Urinary bladder (tissue), 4 donors: ENCODE results near the gene TNIP2. TPM values are rescaled to one million over a fixed set of nuclear protein-coding genes. Genes with fewer than 3 reads are reported as not detected.

Source experiments
- DNase-seq: peaks from one replicate; pipeline ENCODE4 v3.0.0-alpha.2; 2015; ENCODE audit errors: extremely low spot score
- H3K27ac ChIP-seq: one replicate; pipeline ENCODE4 v1.5.1; 2013; ENCODE audit warnings: low read depth, mild to moderate bottlenecking, moderate library complexity
- H3K36me3 ChIP-seq: one replicate; pipeline ENCODE4 v1.6.1; 2013; ENCODE audit warnings: mild to moderate bottlenecking, moderate library complexity; ENCODE audit not compliant: insufficient read depth
- H3K4me1 ChIP-seq: one replicate; pipeline ENCODE4 v1.6.1; 2013; ENCODE audit warnings: mild to moderate bottlenecking, moderate library complexity; ENCODE audit not compliant: insufficient read depth
- H3K4me3 ChIP-seq: one replicate; pipeline ENCODE4 v1.5.1; 2013; ENCODE audit warnings: low read depth, low read length
- WGBS: extraction: QIAGEN DNeasy Blood & Tissue Kit; methylation state at CpG from one replicate; pipeline ENCODE4 v1.1.7; 2013; 5-methylcytosine and 5-hydroxymethylcytosine counted together
- polyA plus RNA-seq: library from polyadenylated mRNA; stranded (reverse); fragments of 200-250 nt; gene quantifications from one replicate; pipeline ENCODE4 v1.2.3, GENCODE V29; 2013
- total RNA-seq: library from RNA; depleted of rRNA; stranded (reverse); fragments of >200 nt; gene quantifications from one replicate; pipeline ENCODE4 v1.2.3, GENCODE V29; 2014
- donor health status: healthy with polysubstance abuse.
- donor health status: healthy.

TNIP2 gene
- total and polyA plus RNA-seq, 2 donors, result 13.1 to 49.8 TPM

GRCh38 chr4:2715426-2715825 is 40.7 kb downstream of the TNIP2 start:
- no peak for DNase-seq
- 68% methylated on average over 5 of the region's 5 CpGs for WGBS
- H3K4me3 ChIP-seq, result no peak overlapping the region
- no peak overlapping the region for H3K27ac ChIP-seq
- peaks cover 2% of the 10 kb centered on the region for H3K4me1 ChIP-seq
- no peaks in the 10 kb centered on the region for H3K36me3 ChIP-seq

DNA sequence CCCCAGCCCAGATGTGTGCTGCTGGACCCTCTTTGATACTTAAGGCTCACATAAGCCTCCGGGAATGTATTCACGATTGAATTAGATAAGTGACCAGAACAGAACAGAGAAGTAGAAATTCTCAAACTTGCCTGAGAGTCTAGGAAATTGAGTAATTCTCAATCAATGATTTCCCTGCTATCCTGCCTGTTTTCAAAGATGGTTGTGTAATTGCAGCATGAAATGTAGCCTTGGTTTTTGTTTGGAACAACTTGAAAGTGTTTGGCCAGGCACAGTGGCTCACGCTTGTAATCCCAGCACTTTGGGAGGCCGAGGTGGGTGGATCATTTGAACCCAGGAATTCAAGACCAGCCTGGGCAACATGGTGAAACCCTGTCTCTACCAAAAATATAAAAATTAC is 41.2 kb downstream of the TNIP2 start:
- H3K4me3 ChIP-seq, result no peak overlapping the region
- H3K27ac ChIP-seq, result no peak overlapping the region
- no peaks in the 10 kb centered on the region for H3K36me3 ChIP-seq
- WGBS, result 65% methylated on average over 4 of the region's 4 CpGs
- no peak for DNase-seq
- peaks cover 2% of the 10 kb centered on the region for H3K4me1 ChIP-seq

DNA sequence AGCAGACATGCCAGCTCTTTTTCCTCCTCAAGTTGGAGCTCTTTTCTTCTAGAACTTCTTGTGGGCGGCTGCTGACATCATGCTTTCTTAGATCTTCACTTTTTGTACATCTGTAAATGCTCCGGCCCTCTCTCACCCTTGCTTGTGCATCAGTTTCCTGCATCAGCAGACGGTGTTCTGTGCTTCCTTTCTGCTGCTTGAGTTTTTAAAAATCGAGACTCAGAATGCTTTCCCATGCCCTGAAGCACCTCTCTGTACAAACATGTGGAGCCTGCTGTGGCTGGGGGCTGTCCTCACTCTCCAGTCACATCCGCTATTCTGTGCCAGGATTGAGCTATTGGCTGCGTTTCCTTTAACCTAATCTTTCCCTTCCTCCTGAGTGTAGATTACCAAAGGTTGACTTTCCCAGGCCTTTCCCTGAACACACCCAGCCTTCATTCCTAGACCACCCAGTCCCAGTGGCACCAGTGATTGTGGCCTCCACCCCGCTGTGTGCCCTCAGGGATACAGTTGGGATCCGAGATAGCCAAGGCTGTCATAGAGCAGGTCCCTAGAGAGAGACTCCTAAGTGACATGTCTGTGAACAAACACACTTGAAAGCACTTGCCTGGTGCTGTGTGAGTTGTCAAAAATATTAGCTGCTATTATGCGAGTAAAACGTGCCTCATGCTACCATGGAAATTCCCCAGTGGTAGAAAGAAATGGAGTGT is 41.9 kb downstream of the TNIP2 start:
- H3K36me3 ChIP-seq, result no peaks in the 10 kb centered on the region
- peaks cover 2% of the 10 kb centered on the region for H3K4me1 ChIP-seq
- WGBS, result 48% methylated on average over 10 of the region's 10 CpGs
- no peak overlapping the region for H3K27ac ChIP-seq
- peak; percentile 2 for DNase-seq
- H3K4me3 ChIP-seq, result no peak overlapping the region

DNA sequence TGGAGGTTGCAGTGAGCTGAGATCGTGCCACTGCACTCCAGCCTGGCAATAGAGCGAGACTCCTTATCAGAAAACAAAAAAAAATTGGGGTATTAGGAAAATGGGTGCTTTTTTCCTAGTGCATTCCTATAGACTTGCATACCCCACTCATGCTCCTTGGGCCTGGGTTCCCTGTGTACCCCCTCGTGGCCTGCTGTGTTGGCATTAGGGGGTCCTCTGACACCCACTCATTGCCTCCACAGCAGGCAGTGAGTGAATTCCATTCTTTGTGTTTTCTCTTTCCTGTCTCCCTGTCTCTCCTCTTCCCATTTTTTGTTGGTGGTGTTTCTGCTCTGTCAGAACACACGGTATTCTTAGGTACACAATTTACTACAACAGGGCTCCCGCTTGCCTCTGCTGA is 42.8 kb downstream of the TNIP2 start:
- DNase-seq, result no peak
- H3K4me3 ChIP-seq, result no peak overlapping the region
- H3K36me3 ChIP-seq, result no peaks in the 10 kb centered on the region
- H3K4me1 ChIP-seq, result peaks cover 2% of the 10 kb centered on the region
- no peak overlapping the region for H3K27ac ChIP-seq
- 92% methylated on average over 5 of the region's 5 CpGs for WGBS

DNA sequence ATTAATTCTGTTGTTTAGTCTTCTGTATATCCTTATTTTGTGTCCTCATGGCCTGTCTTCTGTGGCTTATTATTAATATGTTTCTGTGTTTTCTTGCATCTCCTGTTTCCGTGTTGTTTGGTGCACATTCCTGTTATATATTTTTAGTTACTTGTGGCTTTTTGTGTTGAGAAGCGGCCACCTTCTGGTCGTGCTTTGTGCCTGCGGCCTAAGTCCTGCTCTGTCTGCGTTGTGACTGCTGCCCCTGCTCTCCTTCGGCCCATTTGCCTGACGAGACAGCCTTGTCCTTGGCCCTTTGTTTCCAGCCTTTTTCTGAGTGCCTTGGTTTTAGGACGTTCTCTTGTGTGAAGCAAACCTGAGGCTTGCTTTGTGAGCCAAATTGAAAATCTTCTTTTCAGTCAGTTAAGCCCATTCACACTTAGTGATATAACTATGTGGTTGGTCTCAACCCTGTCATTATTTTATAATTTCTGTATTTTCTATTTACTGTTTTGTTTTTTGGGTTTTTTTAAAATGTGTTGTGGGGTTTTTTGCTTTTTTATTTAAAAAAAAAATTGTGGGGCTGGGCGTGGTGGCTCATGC is 43.8 kb downstream of the TNIP2 start:
- H3K4me1 ChIP-seq, result peaks cover 2% of the 10 kb centered on the region
- no peak for DNase-seq
- no peak overlapping the region for H3K4me3 ChIP-seq
- no peak overlapping the region for H3K27ac ChIP-seq
- WGBS, result 87% methylated on average over 9 of the region's 9 CpGs
- H3K36me3 ChIP-seq, result no peaks in the 10 kb centered on the region

GRCh38 chr4:2702770-2703169 is 53.4 kb downstream of the TNIP2 start:
- Histone ChIP-seq H3K4me1 (no peaks in the 10 kb centered on the region), H3K36me3 (peaks cover 5% of the 10 kb centered on the region), H3K4me3 (no peak overlapping the region), H3K27ac (no peak overlapping the region)
- WGBS, result 89% methylated on average over 7 of the region's 7 CpGs
- no peak for DNase-seq

DNA sequence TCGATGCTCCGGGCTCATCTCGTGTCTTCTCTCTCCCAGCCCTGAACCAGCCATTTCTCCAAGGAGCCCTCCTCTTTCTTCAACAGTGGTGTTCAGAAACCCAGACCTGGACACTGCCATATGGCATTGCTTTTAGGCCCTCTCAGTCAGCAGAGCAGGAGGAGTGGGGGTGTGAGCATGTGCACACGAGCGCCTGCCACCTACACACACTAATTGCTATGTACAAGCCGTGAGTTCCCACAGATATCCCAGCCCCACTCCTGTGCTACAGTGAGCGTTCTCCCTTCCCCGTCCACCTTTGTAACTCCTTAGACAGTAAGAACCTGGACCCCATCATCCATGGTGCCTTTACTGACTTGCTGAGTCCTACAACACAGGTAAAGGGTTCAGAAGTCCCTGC is 53.8 kb downstream of the TNIP2 start:
- Histone ChIP-seq H3K4me3 (no peak overlapping the region), H3K4me1 (no peaks in the 10 kb centered on the region), H3K27ac (no peak overlapping the region), H3K36me3 (peaks cover 6% of the 10 kb centered on the region)
- 95% methylated on average over 8 of the region's 8 CpGs for WGBS
- DNase-seq, result no peak

- H3K27ac ChIP-seq, result no peak overlapping the region
- H3K36me3 ChIP-seq, result peaks cover 6% of the 10 kb centered on the region
- H3K4me3 ChIP-seq, result no peak overlapping the region
- H3K4me1 ChIP-seq, result no peaks in the 10 kb centered on the region
- DNase-seq, result no peak
- WGBS, result 92% methylated on average over 8 of the region's 8 CpGs
Observed at GRCh38 chr4:2700031-2700430, 56.1 kb downstream of the TNIP2 start.

DNA sequence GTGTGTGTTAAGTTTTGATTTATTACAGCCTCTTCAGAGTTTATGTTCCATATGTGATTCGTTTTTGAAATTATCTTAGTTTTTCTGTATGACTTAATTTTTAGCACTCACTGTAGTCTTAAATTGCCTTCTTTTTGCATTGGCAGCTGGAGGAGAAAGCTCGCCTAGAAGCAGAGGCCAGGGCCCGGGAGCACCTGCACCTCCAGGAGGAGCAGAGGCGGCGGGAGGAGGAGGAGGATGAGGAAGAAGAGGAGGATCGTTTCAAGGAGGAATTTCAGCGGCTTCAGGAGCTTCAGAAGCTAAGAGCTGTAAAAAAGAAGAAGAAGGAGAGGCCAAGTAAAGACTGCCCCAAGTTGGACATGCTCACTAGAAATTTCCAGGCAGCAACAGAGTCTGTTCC is 56.6 kb downstream of the TNIP2 start:
- DNase-seq, result no peak
- Histone ChIP-seq H3K36me3 (peaks cover 6% of the 10 kb centered on the region), H3K4me3 (no peak overlapping the region), H3K27ac (no peak overlapping the region), H3K4me1 (no peaks in the 10 kb centered on the region)
- 87% methylated on average over 7 of the region's 7 CpGs for WGBS

- WGBS, result 94% methylated on average over 12 of the region's 12 CpGs
- peaks cover 6% of the 10 kb centered on the region for H3K36me3 ChIP-seq
- no peak overlapping the region for H3K27ac ChIP-seq
- H3K4me3 ChIP-seq, result no peak overlapping the region
- DNase-seq, result no peak
- H3K4me1 ChIP-seq, result no peaks in the 10 kb centered on the region
Observed at GRCh38 chr4:2698951-2699505, 57.1 kb downstream of the TNIP2 start.

GRCh38 chr4:2698504-2698903 is 57.6 kb downstream of the TNIP2 start:
- WGBS, result 71% methylated on average over 1 of the region's 1 CpG
- Histone ChIP-seq H3K27ac (no peak overlapping the region), H3K36me3 (peaks cover 6% of the 10 kb centered on the region), H3K4me3 (no peak overlapping the region), H3K4me1 (no peaks in the 10 kb centered on the region)
- no peak for DNase-seq

DNA sequence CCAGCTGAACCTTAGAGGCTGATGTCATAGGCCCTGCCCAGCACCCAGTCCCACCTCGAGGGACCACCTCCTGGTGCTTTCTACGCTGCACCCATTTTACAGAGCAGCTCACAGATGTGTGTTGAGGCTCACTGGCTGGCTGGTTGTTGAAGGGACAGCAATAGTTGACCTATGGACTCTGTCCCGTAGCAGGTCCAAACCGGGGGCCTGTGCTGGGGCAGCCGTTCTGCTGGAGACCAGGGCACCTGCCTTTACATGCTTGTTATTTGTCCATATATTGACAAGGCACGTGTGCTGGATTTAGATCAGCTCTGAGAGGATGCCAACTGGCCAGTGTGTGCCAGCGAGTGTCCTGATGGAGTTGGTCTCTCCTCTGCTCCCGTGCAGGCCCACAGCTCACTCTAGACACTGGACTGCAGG is 58.1 kb downstream of the TNIP2 start:
- no peaks in the 10 kb centered on the region for H3K4me1 ChIP-seq
- no peak for DNase-seq
- H3K27ac ChIP-seq, result no peak overlapping the region
- WGBS, result 84% methylated on average over 8 of the region's 8 CpGs
- H3K36me3 ChIP-seq, result peaks cover 5% of the 10 kb centered on the region
- H3K4me3 ChIP-seq, result no peak overlapping the region

GRCh38 chr4:2696423-2696822 is 59.7 kb downstream of the TNIP2 start:
- no peak for DNase-seq
- H3K4me1 ChIP-seq, result no peaks in the 10 kb centered on the region
- no peak overlapping the region for H3K4me3 ChIP-seq
- WGBS, result 89% methylated on average over 14 of the region's 14 CpGs
- peaks cover 5% of the 10 kb centered on the region for H3K36me3 ChIP-seq
- H3K27ac ChIP-seq, result no peak overlapping the region

DNA sequence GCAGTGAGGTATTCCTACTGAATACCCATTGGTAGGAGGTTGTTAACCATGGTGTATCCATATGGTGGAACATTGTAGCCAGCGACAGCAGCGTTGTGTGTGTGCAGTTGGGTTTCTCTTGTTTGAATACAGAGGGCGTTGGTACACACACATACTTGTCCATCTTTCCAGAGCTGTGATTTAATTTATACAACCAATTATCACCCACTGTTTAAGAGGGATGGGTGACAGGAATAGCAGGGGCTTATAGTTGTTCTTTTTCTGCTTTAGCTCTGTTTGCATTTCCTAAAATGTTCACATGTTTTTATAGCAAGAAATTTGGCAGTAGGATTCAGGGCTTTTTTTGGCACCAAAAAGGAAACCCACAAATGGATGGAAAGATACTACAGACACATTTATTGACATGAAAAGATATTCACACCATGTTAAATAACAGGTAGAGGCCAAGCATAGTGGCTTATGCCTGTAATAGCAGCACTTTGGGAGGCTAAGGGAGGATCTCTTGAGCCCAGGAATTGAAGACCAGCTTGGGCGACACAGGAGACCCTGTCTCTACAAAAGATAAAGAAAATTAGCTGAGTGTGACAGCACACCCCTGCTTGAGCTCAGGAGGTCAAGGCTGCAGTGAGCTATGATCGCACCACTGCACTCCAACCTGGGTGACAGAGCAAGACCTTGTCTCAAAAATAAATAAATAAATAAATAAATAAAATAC is 60.6 kb downstream of the TNIP2 start:
- 87% methylated on average over 5 of the region's 5 CpGs for WGBS
- peaks cover 5% of the 10 kb centered on the region for H3K36me3 ChIP-seq
- no peak overlapping the region for H3K27ac ChIP-seq
- no peaks in the 10 kb centered on the region for H3K4me1 ChIP-seq
- H3K4me3 ChIP-seq, result no peak overlapping the region
- no peak for DNase-seq
